Astrocyte of the cerebellum (primary cell): ENCODE measurements around the gene RAD51B.

Experiments
- DNase-seq: peaks from one replicate; pipeline ENCODE4 v3.0.0-alpha.2; 2011; ENCODE audit warnings: low read depth
- H3K4me3 ChIP-seq: 2 replicates; pipeline ENCODE4 v1.5.1; 2011; ENCODE audit warnings: mild to moderate bottlenecking, low read depth, low read length, moderate library complexity
- in situ Hi-C: cut with HindIII; loops from 2 replicates; pipeline ENCODE4 v1.10.0; 2017; ENCODE audit warnings: low sequenced_read_pairs
- TF ChIP-seq, protein P1 (sequence below): IDR thresholded peaks from 2 replicates; pipeline ENCODE4 v1.5.1; 2012; ENCODE audit warnings: low read length, low read depth, moderate library complexity, mild to moderate bottlenecking; ENCODE audit errors: missing control alignments

RAD51B gene

GRCh38 chr14:68486809-68487208 is 667.2 kb downstream of the RAD51B start:
- in situ Hi-C loops = no loop called here
- no peak overlapping the region for H3K4me3 ChIP-seq
- no peak for DNase-seq
- TF ChIP-seq, protein P1, sequence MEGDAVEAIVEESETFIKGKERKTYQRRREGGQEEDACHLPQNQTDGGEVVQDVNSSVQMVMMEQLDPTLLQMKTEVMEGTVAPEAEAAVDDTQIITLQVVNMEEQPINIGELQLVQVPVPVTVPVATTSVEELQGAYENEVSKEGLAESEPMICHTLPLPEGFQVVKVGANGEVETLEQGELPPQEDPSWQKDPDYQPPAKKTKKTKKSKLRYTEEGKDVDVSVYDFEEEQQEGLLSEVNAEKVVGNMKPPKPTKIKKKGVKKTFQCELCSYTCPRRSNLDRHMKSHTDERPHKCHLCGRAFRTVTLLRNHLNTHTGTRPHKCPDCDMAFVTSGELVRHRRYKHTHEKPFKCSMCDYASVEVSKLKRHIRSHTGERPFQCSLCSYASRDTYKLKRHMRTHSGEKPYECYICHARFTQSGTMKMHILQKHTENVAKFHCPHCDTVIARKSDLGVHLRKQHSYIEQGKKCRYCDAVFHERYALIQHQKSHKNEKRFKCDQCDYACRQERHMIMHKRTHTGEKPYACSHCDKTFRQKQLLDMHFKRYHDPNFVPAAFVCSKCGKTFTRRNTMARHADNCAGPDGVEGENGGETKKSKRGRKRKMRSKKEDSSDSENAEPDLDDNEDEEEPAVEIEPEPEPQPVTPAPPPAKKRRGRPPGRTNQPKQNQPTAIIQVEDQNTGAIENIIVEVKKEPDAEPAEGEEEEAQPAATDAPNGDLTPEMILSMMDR = no peak

DNA sequence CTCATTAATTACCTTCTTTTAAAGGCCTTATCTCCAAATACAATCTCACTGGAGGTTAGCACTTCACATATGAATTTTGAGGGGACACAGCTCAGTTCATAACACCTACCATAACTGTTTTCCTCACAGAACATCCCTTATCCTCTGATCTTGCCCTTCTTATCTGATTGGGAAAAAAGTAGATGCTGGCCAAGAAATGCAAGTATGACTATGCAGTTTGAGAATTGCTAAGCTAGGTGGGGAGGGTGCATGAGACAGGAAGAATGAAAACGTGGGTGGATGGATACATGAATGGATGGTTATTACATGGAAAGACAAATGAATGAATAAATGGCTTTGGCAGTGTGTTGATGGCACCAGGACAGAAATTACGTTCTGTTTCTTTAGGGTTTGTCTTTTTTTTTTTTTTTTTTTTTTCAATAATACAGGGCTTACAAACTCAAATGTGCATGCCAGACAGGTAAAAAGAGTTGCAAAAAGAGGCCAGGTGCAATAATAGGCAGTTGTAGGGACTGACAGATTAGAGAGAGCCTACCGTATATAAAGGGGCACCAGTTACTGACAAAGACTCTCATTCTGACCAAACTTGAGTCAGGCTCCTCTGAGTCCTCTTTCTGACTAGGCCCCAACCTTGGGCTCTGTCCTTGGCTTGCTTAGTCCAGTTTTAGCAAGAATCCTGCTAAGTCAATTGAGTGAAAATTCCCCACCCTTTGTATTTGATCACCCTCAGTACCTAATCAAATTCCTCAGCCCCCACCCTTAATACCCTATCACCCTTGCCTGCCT is 668.4 kb downstream of the RAD51B start:
- in situ Hi-C loops = no loop called here
- DNase-seq = no peak
- no peak overlapping the region for H3K4me3 ChIP-seq
- TF ChIP-seq, protein P1 = no peak

DNA sequence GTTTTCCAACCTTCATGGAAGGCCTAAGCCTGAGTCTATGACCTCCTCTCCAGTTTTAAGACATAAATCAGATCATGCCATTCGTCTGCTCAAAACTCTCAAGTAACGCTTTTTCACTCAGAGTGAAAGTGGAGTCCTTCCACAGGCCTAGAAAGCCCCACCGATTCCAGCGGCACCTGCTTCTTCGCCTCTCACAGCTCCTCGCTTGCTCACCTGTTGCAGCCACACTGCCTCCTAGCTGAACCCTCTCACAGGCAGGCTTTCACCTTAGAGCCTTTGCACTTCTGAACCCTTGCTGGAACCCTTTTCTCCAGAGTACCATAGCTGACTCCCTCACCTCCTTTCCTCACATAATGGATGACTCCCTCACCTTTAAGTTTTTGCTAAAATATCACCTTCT is 672.2 kb downstream of the RAD51B start:
- TF ChIP-seq, protein P1 = no peak
- in situ Hi-C loops = no loop called here
- DNase-seq = no peak
- no peak overlapping the region for H3K4me3 ChIP-seq

- no peak for DNase-seq
- TF ChIP-seq, protein P1 = no peak
- H3K4me3 ChIP-seq = no peak overlapping the region
- in situ Hi-C loops = no loop called here
Observed at GRCh38 chr14:68492381-68493151, 673.0 kb downstream of the RAD51B start.

DNA sequence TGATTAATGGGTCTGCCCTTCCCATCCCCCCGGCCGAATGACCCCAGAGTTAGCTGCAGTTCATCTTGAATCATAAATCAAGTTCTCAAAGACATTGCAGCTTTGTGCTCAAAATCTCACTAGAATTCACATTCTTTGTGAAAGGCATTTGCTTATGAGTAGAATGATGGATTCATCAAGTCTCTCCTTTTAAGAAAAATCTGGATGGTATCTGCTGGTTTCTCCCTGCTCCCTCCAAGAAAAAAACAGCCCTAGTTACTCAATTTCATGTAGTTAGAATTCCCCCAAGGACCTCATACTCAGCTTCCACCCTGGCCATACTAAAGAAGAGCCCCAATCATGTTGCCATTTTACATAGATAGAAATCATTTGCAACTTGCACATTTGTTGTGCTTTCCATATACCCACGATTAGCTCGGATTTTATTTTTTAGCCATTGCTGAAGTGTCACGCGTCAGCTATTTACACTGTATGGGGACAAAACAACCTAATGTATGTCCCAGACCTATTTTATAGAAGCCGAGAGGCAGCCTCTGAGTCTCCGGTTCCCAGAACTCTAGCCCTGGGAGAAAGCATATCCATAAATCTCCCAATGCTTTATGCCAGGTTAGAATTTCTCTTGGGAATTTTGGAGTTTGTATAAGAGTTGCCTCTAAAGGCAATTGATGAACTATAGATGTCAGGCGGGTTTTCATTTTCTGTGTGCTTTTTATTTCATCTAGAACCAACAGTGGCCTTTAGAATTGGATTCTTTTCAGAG is 673.8 kb downstream of the RAD51B start:
- TF ChIP-seq, protein P1 = no peak
- H3K4me3 ChIP-seq = no peak overlapping the region
- in situ Hi-C loops = no loop called here
- no peak for DNase-seq
